H1 (cell line): Measurements from ENCODE around the gene DKK3. TPM values are rescaled to one million over a fixed set of nuclear protein-coding genes. Genes with fewer than 3 reads are reported as not detected.

Experiments
- CBX8 ChIP-seq: fragments of 300-800, 300-1000 bp; sonication (generic); IDR thresholded peaks from 2 replicates; pipeline ENCODE4 v1.7.1; 2016; ENCODE audit warnings: low read depth, low read length, borderline replicate concordance
- HDAC2 ChIP-seq, 2 experiments: fragments of 300-600 bp in 1 of 2; sonication (generic) in 1 of 2; IDR thresholded peaks; 2 replicates each; pipeline ENCODE4 v1.6.1; 2011 to 2012; ENCODE audit warnings: low read depth in 2 of 2, low read length in 2 of 2, mild to moderate bottlenecking in 2 of 2, moderate library complexity in 2 of 2, borderline replicate concordance in 1 of 2, inconsistent platforms in 1 of 2
- KDM4A ChIP-seq: IDR thresholded peaks from one replicate; pipeline ENCODE4 v1.7.1; 2012; ENCODE audit warnings: low read depth, mild to moderate bottlenecking, moderate library complexity, low read length, inconsistent platforms; ENCODE audit not compliant: severe bottlenecking
- RAD21 ChIP-seq, 2 experiments: IDR thresholded peaks in 1 of 2; conservative IDR thresholded peaks in 1 of 2; 2 replicates each; pipeline ENCODE4 v1.6.1; 2011; ENCODE audit warnings: low read depth in 2 of 2, low read length in 2 of 2, improper control_type of control experiment in 1 of 2, inconsistent platforms in 1 of 2, mild to moderate bottlenecking in 1 of 2, moderate library complexity in 1 of 2
- RFX5 ChIP-seq: IDR thresholded peaks from 2 replicates; pipeline ENCODE4 v1.6.1; 2011; ENCODE audit warnings: low read depth, low read length, improper control_type of control experiment, borderline replicate concordance
- polyA plus RNA-seq, 7 experiments: library from polyadenylated mRNA; depleted of rRNA in 3 of 7; stranded (reverse) in 5 of 7; unstranded in 2 of 7; fragments of >200 nt in 5 of 7; fragments of 200-250 nt in 2 of 7; gene quantifications; 1 replicate in 5 of 7; 2 replicates in 1 of 7; 4 replicates in 1 of 7; pipeline versions ENCODE4 v1.2.1 to v1.2.3, GENCODE V29; 2011 to 2013; ENCODE audit warnings: missing spikeins in 2 of 7, mixed read lengths in 2 of 7
- total RNA-seq: library from RNA; stranded (reverse); fragmentation: NEBNext Ultra II Directional; extraction: Animal tissue kit (Norgen Biotek cat#: 25700); gene quantifications from 2 replicates; pipeline ENCODE4 v1.2.1, GENCODE V29; 2021

Gene DKK3
- total and polyA plus RNA-seq, 2 of the 8 experiments (the other 6 are each of a cell fraction or from before 2014, with no cell fraction given) = 30.0 to 40.1 TPM

DNA sequence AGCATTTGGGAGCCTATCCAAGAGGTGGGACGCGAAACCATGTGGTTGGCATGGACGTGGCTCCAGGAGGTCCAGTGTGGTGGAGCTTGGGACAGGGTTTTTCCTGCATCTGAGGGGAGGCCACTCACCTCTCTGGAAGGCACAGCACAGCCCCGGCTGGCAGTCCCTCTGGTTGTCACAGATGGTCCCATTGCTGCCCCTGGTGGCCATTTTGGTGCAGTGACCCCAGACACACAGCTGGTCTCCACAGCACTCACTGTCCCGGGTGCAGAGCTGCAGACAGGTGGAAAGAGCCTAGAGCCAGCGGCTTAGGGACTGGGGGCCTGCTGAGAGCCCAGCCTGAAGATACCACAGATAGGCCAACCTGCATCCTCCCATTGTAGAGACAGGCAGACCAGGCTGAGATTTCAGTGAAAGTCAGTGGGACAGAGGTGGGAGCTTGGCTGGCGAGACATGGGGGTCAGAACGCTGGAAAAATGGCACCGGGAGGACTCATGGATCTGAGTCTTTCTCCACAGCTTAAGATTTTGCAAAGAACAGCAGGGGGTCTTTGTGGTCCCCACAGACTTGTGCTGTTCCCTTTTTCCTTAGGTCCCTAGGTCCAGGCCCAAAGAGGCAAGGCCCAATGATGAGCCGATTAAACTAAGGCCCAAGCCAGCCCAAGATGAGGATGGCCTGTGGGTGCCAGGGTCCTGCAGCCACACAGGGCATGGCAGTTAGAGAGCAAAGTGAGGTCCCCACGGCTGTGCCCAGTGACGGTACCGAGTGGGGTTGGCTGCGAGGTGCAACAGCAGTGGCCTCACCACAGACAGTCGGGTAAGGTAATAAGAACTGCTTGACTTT, 41.4 kb downstream of the DKK3 start (continued):
- TF ChIP-seq HDAC2 (IDR thresholded peaks at IDR 0.05; ENCODE audit: borderline replicate concordance in 1 of 2, low read depth in 2 of 2, low read length in 2 of 2) (no peak), CBX8 (no peak), RAD21 (IDR thresholded peaks at IDR 0.05 in 1 of 2, conservative IDR thresholded peaks at IDR 0.05 in 1 of 2; ENCODE audit: low read depth in 2 of 2, low read length in 2 of 2) (peak; percentile 61 to 66), RFX5 (no peak), KDM4A (no peak)
